Omental fat pad (tissue), 4 donors: ENCODE measurements around the gene BORCS5. TPM values are rescaled to one million over a fixed set of nuclear protein-coding genes. Genes with fewer than 3 reads are reported as not detected.

Experiments
- ATAC-seq: fragments of 150-250 bp; one replicate; pipeline ENCODE4 v1.9.1; 2016; ENCODE audit warnings: mild to moderate bottlenecking, moderate library complexity; ENCODE audit not compliant: low FRiP score
- DNase-seq: peaks from one replicate; pipeline ENCODE4 v3.0.0-alpha.2; 2019; ENCODE audit warnings: low spot score
- total RNA-seq, 4 donors: library from RNA; depleted of rRNA; stranded (reverse); fragments of >200 nt; gene quantifications; one replicate each; pipeline ENCODE4 v1.1.0, GENCODE V29; 2016
- TF ChIP-seq, protein P1 (sequence below), 3 donors: fragments of 450-650 bp; IDR thresholded peaks; one replicate each; pipeline ENCODE4 v1.5.1; 2016 to 2017; ENCODE audit warnings: antibody characterized with exemption in 3 of 3, mild to moderate bottlenecking in 3 of 3, moderate library complexity in 2 of 3

BORCS5 gene
- total RNA-seq, 4 donors from 2014 or later, result 11.4 to 17.1 (median 15.7) TPM

DNA sequence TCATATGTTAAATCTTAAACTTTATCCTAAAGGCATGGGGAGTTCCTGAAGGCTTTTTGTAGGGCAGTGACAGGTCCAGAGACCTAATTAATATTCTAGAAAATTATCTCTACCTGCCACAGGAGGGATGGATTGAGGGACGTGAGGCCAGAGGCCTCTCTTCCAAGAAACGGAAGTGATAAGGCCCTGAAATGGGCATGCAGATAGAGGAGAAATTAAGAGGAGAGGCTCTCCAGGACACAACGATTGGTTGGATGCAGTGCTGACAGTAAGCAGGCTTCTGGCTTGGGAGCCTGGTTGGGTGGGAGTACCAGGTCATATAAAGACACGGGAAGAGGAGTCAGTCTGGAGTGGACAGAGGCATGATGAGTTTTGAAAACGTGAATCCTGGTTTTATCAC is 3.1 kb upstream of the BORCS5 start:
- DNase-seq (no peak), ATAC-seq (no peak)
- TF ChIP-seq, protein P1, sequence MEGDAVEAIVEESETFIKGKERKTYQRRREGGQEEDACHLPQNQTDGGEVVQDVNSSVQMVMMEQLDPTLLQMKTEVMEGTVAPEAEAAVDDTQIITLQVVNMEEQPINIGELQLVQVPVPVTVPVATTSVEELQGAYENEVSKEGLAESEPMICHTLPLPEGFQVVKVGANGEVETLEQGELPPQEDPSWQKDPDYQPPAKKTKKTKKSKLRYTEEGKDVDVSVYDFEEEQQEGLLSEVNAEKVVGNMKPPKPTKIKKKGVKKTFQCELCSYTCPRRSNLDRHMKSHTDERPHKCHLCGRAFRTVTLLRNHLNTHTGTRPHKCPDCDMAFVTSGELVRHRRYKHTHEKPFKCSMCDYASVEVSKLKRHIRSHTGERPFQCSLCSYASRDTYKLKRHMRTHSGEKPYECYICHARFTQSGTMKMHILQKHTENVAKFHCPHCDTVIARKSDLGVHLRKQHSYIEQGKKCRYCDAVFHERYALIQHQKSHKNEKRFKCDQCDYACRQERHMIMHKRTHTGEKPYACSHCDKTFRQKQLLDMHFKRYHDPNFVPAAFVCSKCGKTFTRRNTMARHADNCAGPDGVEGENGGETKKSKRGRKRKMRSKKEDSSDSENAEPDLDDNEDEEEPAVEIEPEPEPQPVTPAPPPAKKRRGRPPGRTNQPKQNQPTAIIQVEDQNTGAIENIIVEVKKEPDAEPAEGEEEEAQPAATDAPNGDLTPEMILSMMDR (IDR thresholded peaks at IDR 0.05), result no peak

DNA sequence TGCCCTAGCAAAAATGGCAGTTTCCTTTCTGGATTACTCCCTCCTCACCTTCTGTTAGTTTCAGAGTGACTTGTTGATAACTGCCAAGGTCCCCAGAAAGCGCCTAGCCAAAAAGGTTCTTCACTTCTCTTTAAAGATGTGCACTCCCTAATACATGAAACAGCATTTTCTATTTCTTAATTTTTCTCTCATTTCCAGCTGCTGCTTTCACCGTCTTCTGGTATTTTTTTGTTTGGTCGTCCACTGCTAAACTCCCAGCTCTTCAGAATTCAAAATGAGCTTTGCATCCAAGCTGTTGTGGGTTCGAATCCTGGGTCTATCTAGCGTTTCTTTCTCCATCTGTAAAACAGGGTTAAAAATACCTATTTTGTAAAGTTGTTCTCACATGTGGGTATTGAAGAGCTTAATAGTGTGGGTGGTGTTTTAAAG is 397 bp upstream of the BORCS5 start:
- TF ChIP-seq, protein P1 (IDR thresholded peaks at IDR 0.05), result no peak
- DNase-seq (no peak), ATAC-seq (no peak)

DNA sequence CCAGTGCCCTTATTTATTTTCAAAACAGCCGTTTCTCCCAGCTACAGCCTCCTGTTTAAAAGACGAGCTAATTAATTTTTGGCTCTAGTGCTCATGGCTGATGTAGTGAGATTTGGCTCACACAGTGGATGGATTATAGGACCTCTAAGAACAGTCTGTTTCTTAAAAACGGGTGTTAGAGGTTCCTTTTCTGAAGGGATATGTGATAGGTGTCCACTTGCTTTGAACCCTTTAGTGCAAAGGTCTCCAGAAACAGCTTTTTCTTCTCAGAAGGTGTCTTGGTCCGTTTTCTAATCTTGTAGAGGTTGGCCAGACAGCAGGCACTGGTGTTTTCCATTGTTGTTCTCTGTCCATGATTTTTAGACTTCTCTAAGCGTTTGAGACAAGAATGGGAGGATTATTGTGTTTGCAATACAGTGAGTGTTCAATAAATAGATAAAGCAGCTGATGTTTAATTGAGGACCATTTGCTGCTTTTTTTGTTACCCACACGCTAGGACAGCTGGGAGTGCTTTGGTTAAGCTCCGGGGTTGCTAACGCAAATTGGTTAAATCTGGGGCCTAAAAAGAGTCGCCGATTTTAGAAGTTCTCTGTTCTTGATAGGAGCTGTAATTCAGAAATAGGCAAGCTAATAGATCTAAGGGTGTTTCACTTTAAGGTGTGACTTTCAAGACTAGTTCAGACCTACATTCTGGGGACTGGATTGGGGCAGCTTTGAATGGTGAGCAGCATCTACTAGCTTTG is 1.0 kb downstream of the BORCS5 start:
- DNase-seq, result no peak
- TF ChIP-seq, protein P1 (IDR thresholded peaks at IDR 0.05), result no peak
- no peak for ATAC-seq

DNA sequence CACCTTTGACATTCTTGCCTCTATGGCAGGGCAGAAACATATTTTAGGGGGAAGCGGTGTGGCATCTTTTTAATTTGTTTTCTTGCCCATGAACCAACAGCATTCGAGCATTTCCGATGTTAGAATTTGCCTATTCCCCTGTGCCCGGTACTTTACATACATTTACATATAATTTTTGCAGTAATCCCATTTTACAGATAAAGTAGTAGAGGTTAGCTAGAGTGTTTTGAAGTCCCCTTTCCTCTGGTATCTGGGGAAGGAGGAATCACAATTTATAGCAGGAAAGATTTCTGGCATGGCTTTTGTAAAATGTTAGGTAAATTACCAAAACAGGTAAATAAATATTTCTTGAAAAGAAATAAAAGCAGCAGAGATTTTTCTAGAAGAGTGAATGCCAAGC is 1.6 kb downstream of the BORCS5 start:
- DNase-seq (no peak), ATAC-seq (no peak)
- TF ChIP-seq, protein P1 (IDR thresholded peaks at IDR 0.05), result no peak

DNA sequence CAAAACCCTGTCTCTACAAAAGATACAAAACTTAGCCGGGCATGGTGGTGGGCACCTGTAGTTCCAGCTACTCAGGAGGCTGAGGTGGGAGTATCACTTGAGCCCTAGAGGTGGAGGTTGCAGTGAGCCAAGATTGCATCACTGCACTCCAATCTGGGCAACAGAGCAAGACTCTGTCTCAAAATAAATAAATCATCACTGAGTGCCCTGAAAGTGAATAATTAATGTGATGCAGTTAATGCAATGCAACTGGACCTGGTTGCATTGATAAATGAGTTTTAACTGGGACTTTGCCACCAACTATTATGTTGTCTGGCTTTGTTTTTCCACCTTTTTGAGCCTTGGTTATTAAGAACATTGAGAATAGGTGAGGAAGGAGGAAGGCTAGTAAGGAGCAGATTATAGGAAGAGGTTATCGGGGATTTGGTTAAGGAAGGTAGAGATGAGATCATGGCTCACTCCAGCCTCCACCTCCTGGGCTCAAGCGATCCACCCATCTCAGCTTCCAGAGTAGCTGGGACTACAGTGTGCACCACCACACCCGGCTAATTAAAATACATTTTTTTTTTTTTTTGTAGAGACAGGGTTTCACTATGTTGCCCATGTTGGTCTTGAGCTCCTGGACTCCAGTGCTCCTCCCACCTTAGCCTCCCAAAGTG is 8.0 kb downstream of the BORCS5 start:
- ATAC-seq (no peak), DNase-seq (no peak)
- TF ChIP-seq, protein P1 (IDR thresholded peaks at IDR 0.05), result no peak

DNA sequence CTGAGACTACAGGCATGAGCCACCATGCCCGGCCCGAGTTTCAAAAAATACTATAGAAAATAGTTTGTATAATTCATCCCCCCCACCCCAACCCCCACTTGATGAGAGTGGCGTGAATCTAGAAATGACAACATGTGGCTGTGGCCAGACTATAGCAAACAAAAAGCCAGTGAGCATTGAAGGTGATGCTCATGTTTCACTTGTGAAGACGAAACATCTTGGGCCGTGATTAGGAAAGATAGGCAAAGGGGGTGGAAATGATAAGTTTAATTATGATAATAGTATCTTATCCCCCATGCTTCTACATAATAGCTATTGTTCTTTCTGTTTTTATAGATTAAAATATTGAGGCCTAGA is 8.5 kb downstream of the BORCS5 start:
- DNase-seq (no peak), ATAC-seq (no peak)
- TF ChIP-seq, protein P1 (IDR thresholded peaks at IDR 0.05), result no peak

DNA sequence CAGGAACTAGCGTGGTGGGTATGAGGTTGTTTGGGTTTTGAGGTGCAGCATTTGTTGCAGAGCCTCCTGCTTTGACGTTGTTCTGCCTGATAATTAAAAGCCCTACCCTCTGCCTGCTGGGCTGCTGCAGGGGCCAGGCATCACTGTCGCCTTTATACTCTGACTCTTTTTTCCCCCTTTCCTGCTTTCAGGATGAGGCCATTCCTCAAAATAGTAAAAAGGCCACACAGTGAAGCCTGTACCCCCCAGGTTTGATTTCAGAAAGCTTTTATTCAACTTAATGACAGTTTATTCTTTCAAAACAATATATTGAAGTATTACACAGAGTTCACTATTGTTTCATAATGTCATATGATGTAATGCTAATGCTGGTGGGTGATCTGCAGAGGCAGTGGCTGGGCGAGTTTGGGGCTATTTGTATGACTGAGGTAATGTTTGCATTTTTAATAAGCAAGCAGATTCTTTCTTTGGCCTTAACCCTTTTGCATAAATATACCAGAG is 9.1 kb downstream of the BORCS5 start:
- ATAC-seq, result no peak
- TF ChIP-seq, protein P1 (IDR thresholded peaks at IDR 0.05), result no peak
- DNase-seq, result no peak
